Stomach (tissue), 9 donors: ENCODE measurements around the gene DCP2. TPM values are rescaled to one million over a fixed set of nuclear protein-coding genes. Genes with fewer than 3 reads are reported as not detected.

ENCODE experiments used
- DNase-seq, 2 donors: peaks; one replicate each; pipeline versions ENCODE4 v3.0.0 to v3.0.0-alpha.2; 2013 to 2019
- H3K27ac ChIP-seq, 5 donors: fragments of 200-600 bp in 4 of 5; sonication (generic) in 4 of 5; one replicate each; pipeline ENCODE4 v1.5.1; 2013 to 2019; ENCODE audit warnings: mild to moderate bottlenecking in 1 of 5, moderate library complexity in 1 of 5
- H3K27me3 ChIP-seq, 3 donors: fragments of 200-600 bp; sonication (generic); one replicate each; pipeline ENCODE4 v1.5.1; 2017 to 2019; ENCODE audit warnings: mixed run types in 1 of 3
- H3K36me3 ChIP-seq, 4 donors: fragments of 200-600 bp; sonication (generic); 1 replicate in 3 of 4; 2 replicates in 1 of 4; pipeline ENCODE4 v1.5.1; 2016 to 2019
- H3K4me1 ChIP-seq, 4 donors: fragments of 200-600 bp; sonication (generic); one replicate each; pipeline ENCODE4 v1.5.1; 2016 to 2019
- H3K4me3 ChIP-seq, 4 donors: fragments of 200-600 bp; sonication (generic) in 3 of 4; one replicate each; pipeline ENCODE4 v1.5.1; 2016 to 2019; ENCODE audit warnings: mild to moderate bottlenecking in 1 of 4
- H3K9me3 ChIP-seq, 4 donors: fragments of 200-600 bp; sonication (generic); one replicate each; pipeline ENCODE4 v1.5.1; 2016 to 2019
- CTCF ChIP-seq, 7 experiments: fragments of 450-650 bp in 4 of 7; fragments of 200-600 bp in 3 of 7; sonication (generic) in 3 of 7; IDR thresholded peaks; one replicate each; pipeline ENCODE4 v1.5.1; 2016 to 2019; ENCODE audit warnings: antibody characterized with exemption in 7 of 7, control low read depth in 2 of 7, mild to moderate bottlenecking in 1 of 7
- EP300 ChIP-seq: sonication (generic); formaldehyde crosslinking; IDR thresholded peaks from one replicate; pipeline ENCODE4 v1.6.1; 2017; ENCODE audit warnings: antibody characterized with exemption
- POLR2A ChIP-seq, 4 donors: fragments of 450-650 bp; IDR thresholded peaks; one replicate each; pipeline ENCODE4 v1.6.1; 2016; ENCODE audit warnings: antibody characterized with exemption in 4 of 4, control low read depth in 2 of 4, mild to moderate bottlenecking in 1 of 4, moderate library complexity in 1 of 4
- POLR2AphosphoS5 ChIP-seq, 3 donors: sonication (generic); formaldehyde crosslinking; IDR thresholded peaks; one replicate each; pipeline ENCODE4 v1.6.1; 2016; ENCODE audit warnings: antibody characterized with exemption in 3 of 3
- WGBS, 5 donors: extraction: QIAGEN DNeasy Blood & Tissue Kit in 3 of 5; methylation state at CpG; one replicate each; pipeline versions ENCODE4 v1.1.5 to v1.1.7; 2013 to 2018; 5-methylcytosine and 5-hydroxymethylcytosine counted together
- intact Hi-C: fragments of 100-400 bp; cut with DNase I; formaldehyde crosslinking; loops from one replicate; pipeline ENCODE4 v1.15.1; 2023; ENCODE audit warnings: low total_unique reads
- polyA plus RNA-seq, 3 donors: library from polyadenylated mRNA; stranded (reverse); fragments of 200-250 nt; gene quantifications; one replicate each; pipeline ENCODE4 v1.2.3, GENCODE V29; 2013
- total RNA-seq, 5 donors: library from RNA; depleted of rRNA; stranded (reverse); fragments of >200 nt; gene quantifications; one replicate each; pipeline versions ENCODE4 v1.1.0 to v1.2.3, GENCODE V29; 2014 to 2016
- donor health status: healthy with polysubstance abuse.
- donor health status: Bipolar disorder and iron deficiency.
- donor health status: healthy.

Gene DCP2
- total and polyA plus RNA-seq, 8 donors: 5.3 to 61.3 (median 7.2) TPM

DNA sequence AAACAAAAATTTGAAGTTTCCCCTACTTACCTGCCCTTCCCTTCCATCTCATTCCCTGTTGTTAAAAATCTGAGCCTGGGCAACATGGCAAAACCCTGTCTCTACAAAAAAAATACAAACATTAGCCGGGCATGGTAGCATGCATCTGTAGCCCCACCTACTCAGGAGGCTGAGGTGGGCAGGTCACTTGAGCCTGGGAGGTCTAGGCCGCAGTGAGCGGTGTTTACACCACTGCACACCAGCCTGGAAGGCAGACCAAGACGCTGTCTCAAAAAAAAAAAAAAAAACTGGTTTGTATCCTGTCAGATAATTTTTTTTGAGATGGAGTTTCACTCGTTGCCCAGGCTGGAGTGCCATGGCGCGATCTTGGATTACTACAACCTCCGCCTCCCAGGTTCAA lies 38.3 kb upstream of the DCP2 start:
- Histone ChIP-seq H3K27ac (no peak overlapping the region), H3K9me3 (no peaks in the 10 kb centered on the region), H3K36me3 (no peaks in the 10 kb centered on the region), H3K4me1 (peaks cover 0 to 4% (median 0%) of the 10 kb centered on the region in 4 donors), H3K27me3 (no peaks in the 10 kb centered on the region), H3K4me3 (no peak overlapping the region)
- DNase-seq: no peak
- intact Hi-C loops: no loop called here
- WGBS, 5 donors: 76 to 86% (median 83%) methylated on average over 8 of the region's 8 CpGs
- TF ChIP-seq EP300 (no peak), POLR2A (IDR thresholded peaks at IDR 0.05) (no peak), CTCF (IDR thresholded peaks at IDR 0.05) (no peak), POLR2AphosphoS5 (IDR thresholded peaks at IDR 0.05) (no peak)

DNA sequence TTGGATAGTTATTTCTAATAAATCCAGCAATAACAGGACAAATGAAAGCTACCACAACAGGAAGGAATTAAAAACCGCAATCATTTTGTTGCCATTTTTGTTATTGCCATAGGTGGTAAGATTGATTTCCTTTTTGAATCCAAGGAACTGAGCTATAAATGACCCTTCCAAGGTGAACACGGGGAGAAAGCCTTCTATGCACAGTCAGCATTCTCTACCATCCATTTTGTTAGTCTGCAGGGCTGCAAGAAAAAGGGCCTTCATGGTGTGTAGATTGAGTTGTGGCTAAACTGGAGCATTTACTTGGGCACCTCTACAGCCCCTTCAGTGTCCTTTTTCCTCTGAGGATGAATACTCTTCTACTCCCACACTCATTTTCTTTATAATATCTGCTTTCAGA lies 35.9 kb upstream of the DCP2 start:
- Histone ChIP-seq H3K4me3 (no peak overlapping the region), H3K4me1 (no peaks in the 10 kb centered on the region), H3K36me3 (no peaks in the 10 kb centered on the region), H3K27me3 (no peaks in the 10 kb centered on the region), H3K27ac (no peak overlapping the region), H3K9me3 (no peaks in the 10 kb centered on the region)
- no peak for DNase-seq
- 67 to 79% (median 74%) methylated on average over 2 of the region's 2 CpGs for whole genome bisulfite sequencing, 5 donors
- TF ChIP-seq EP300: no peak
- TF ChIP-seq CTCF (IDR thresholded peaks at IDR 0.05): no peak
- no peak for TF ChIP-seq POLR2AphosphoS5 (IDR thresholded peaks at IDR 0.05)
- no peak for TF ChIP-seq POLR2A (IDR thresholded peaks at IDR 0.05)
- intact Hi-C loops: no loop called here

DNA sequence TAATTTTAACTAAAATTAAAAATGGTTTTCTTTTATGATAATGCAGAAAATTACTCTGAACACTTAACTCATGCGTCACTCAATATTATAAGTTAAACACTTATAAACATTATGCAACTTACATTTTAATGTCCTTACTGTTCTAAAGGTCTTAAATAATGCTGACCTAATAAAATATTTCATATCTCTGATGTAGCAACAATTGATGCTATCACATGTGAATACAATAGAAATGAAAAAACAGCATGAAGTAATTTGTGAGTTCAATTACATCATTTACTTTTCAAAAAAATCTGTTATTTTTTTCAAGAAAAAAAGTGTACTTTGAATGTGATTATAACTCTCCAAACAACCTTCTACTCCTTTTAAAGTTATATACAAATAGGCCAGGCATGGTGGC lies 28.1 kb upstream of the DCP2 start:
- DNase-seq: no peak

GRCh38 chr5:112951124-112951702 lies 25.4 kb upstream of the DCP2 start:
- no peak for DNase-seq
- WGBS, 5 donors: 88 to 94% (median 90%) methylated on average over 12 of the region's 12 CpGs
- no peak overlapping the region for H3K27ac ChIP-seq
- H3K4me1 ChIP-seq: no peaks in the 10 kb centered on the region
- no peak overlapping the region for H3K4me3 ChIP-seq
- no peaks in the 10 kb centered on the region for H3K9me3 ChIP-seq
- H3K36me3 ChIP-seq: no peaks in the 10 kb centered on the region
- no peaks in the 10 kb centered on the region for H3K27me3 ChIP-seq
- intact Hi-C loops: no loop called here
- TF ChIP-seq POLR2AphosphoS5 (IDR thresholded peaks at IDR 0.05) (no peak), CTCF (IDR thresholded peaks at IDR 0.05) (no peak), EP300 (no peak), POLR2A (IDR thresholded peaks at IDR 0.05) (no peak)

More for the DNA sequence above, 28.1 kb upstream of the DCP2 start:
- 94 to 100% (median 96%) methylated on average over 1 of the region's 1 CpG for WGBS, 5 donors
- Histone ChIP-seq H3K4me3 (no peak overlapping the region), H3K27ac (no peak overlapping the region), H3K9me3 (no peaks in the 10 kb centered on the region), H3K4me1 (no peaks in the 10 kb centered on the region), H3K27me3 (no peaks in the 10 kb centered on the region), H3K36me3 (no peaks in the 10 kb centered on the region)
- TF ChIP-seq POLR2AphosphoS5 (IDR thresholded peaks at IDR 0.05) (no peak), CTCF (IDR thresholded peaks at IDR 0.05) (no peak), EP300 (no peak), POLR2A (IDR thresholded peaks at IDR 0.05) (no peak)
- intact Hi-C loops: no loop called here
